Peyer's patch (tissue), 4 donors: ENCODE measurements around the gene KCTD11.

Source experiments
- POLR2A ChIP-seq, 2 donors: fragments of 450-650 bp; IDR thresholded peaks; one replicate each; pipeline ENCODE4 v1.5.1; 2017; ENCODE audit warnings: antibody characterized with exemption in 2 of 2, mild to moderate bottlenecking in 2 of 2, moderate library complexity in 2 of 2
- TF ChIP-seq, protein P1 (sequence below), 6 experiments: fragments of 450-650 bp in 4 of 6; fragments of 200-600 bp in 2 of 6; sonication (generic) in 1 of 6; IDR thresholded peaks; one replicate each; pipeline ENCODE4 v1.5.1; 2017 to 2019; ENCODE audit warnings: antibody characterized with exemption in 6 of 6, mild to moderate bottlenecking in 3 of 6, moderate library complexity in 1 of 6

GRCh38 chr17:7312432-7313087 is 39.4 kb upstream of the KCTD11 start:
- no peak for TF ChIP-seq POLR2A (IDR thresholded peaks at IDR 0.05)
- TF ChIP-seq, protein P1, sequence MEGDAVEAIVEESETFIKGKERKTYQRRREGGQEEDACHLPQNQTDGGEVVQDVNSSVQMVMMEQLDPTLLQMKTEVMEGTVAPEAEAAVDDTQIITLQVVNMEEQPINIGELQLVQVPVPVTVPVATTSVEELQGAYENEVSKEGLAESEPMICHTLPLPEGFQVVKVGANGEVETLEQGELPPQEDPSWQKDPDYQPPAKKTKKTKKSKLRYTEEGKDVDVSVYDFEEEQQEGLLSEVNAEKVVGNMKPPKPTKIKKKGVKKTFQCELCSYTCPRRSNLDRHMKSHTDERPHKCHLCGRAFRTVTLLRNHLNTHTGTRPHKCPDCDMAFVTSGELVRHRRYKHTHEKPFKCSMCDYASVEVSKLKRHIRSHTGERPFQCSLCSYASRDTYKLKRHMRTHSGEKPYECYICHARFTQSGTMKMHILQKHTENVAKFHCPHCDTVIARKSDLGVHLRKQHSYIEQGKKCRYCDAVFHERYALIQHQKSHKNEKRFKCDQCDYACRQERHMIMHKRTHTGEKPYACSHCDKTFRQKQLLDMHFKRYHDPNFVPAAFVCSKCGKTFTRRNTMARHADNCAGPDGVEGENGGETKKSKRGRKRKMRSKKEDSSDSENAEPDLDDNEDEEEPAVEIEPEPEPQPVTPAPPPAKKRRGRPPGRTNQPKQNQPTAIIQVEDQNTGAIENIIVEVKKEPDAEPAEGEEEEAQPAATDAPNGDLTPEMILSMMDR (IDR thresholded peaks at IDR 0.05): no peak
